ENCODE results near the gene CAPN5. TPM values are rescaled to one million over a fixed set of nuclear protein-coding genes. Genes with fewer than 3 reads are reported as not detected.

CAPN5 gene
- total RNA-seq, 1 donor from 2014 or later: 7.4 TPM

DNA sequence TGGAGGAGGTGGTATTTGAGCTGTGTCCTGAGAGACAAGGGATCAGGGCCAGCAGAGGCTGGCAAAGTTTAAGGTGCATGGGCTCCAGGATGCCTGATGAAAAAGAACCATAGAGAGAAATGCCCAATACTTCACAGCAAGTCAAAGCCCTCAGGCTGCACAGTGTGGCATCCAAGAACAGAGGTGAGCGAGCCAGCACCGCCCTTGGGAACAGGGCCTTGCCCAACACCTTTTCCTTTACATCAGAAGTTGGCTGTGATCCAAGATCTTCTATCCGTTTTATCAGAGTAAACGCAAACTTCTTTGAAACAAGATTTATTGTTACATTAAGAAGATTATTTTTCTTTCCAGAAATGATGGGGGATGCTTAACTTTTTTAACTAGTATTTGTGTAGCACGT is 31.2 kb upstream of the CAPN5 start:
- H3K36me3 Mint-ChIP-seq: peaks cover 2% of the 10 kb centered on the region
- Histone ChIP-seq H3K36me3 (no peaks in the 10 kb centered on the region), H3K4me3 (no peak overlapping the region), H3K9ac (no peak overlapping the region), H3K27ac (no peak overlapping the region), H3K4me1 (peaks cover 6% of the 10 kb centered on the region), H3K4me2 (no peak overlapping the region), H3K27me3 (peaks cover 25% of the 10 kb centered on the region), H3K9me3 (ENCODE audit: low read depth) (no peaks in the 10 kb centered on the region), H4K20me1 (ENCODE audit: low read depth) (no peaks in the 10 kb centered on the region), H2AFZ (replicated peaks) (no peak overlapping the region), H3F3A (ENCODE audit: low read depth) (peaks cover 6% of the 10 kb centered on the region), H3K79me2 (ENCODE audit: low read depth) (no peaks in the 10 kb centered on the region)
- peaks cover 29% of the 10 kb centered on the region for H3K27me3 Mint-ChIP-seq (ENCODE audit: insufficient read depth, low read depth)
- peaks cover 8% of the 10 kb centered on the region for H3K9me3 Mint-ChIP-seq
- no peak overlapping the region for H3K4me3 Mint-ChIP-seq
- H3K27ac Mint-ChIP-seq: no peak overlapping the region
- no peak for DNase-seq (ENCODE audit: low spot score)
- peaks cover 5% of the 10 kb centered on the region for H3K4me1 Mint-ChIP-seq
- TF ChIP-seq EZH2 (IDR thresholded peaks at IDR 0.05) (no peak), EZH2phosphoT487 (IDR thresholded peaks at IDR 0.05) (no peak)
- TF ChIP-seq, protein P1, sequence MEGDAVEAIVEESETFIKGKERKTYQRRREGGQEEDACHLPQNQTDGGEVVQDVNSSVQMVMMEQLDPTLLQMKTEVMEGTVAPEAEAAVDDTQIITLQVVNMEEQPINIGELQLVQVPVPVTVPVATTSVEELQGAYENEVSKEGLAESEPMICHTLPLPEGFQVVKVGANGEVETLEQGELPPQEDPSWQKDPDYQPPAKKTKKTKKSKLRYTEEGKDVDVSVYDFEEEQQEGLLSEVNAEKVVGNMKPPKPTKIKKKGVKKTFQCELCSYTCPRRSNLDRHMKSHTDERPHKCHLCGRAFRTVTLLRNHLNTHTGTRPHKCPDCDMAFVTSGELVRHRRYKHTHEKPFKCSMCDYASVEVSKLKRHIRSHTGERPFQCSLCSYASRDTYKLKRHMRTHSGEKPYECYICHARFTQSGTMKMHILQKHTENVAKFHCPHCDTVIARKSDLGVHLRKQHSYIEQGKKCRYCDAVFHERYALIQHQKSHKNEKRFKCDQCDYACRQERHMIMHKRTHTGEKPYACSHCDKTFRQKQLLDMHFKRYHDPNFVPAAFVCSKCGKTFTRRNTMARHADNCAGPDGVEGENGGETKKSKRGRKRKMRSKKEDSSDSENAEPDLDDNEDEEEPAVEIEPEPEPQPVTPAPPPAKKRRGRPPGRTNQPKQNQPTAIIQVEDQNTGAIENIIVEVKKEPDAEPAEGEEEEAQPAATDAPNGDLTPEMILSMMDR (IDR thresholded peaks at IDR 0.05): no peak

DNA sequence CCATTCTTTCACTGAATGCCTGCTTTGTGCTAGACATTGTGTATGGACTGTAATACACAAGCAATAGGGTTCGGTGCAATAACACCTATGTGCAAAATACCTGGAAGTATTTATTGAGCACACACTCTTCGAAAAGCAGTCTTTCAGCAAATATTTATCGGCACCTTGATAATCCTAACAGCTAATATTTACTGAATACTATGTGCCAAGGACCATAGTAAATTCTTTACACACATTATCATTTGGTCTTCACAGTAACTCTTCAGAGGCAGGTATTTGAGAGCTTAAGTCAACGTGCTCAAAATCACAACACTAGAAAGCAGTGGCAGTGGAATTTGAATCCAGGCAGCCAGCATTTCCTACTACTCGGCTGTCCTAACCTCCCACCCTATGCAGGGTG is 30.4 kb upstream of the CAPN5 start:
- no peak for DNase-seq (ENCODE audit: low spot score)
- Histone ChIP-seq H3K36me3 (no peaks in the 10 kb centered on the region), H2AFZ (replicated peaks) (no peak overlapping the region), H3K27ac (no peak overlapping the region), H3K4me3 (no peak overlapping the region), H3K9ac (no peak overlapping the region), H3K27me3 (peaks cover 34% of the 10 kb centered on the region), H3K4me1 (peaks cover 6% of the 10 kb centered on the region), H3K79me2 (ENCODE audit: low read depth) (no peaks in the 10 kb centered on the region), H4K20me1 (ENCODE audit: low read depth) (no peaks in the 10 kb centered on the region), H3K4me2 (no peak overlapping the region), H3F3A (ENCODE audit: low read depth) (peaks cover 6% of the 10 kb centered on the region), H3K9me3 (ENCODE audit: low read depth) (no peaks in the 10 kb centered on the region)
- peaks cover 12% of the 10 kb centered on the region for H3K9me3 Mint-ChIP-seq
- no peak overlapping the region for H3K4me3 Mint-ChIP-seq
- TF ChIP-seq EZH2phosphoT487 (IDR thresholded peaks at IDR 0.05): no peak
- TF ChIP-seq, protein P1 (IDR thresholded peaks at IDR 0.05): no peak
- no peak for TF ChIP-seq EZH2 (IDR thresholded peaks at IDR 0.05)
- peaks cover 7% of the 10 kb centered on the region for H3K4me1 Mint-ChIP-seq
- peaks cover 2% of the 10 kb centered on the region for H3K36me3 Mint-ChIP-seq
- peaks cover 35% of the 10 kb centered on the region for H3K27me3 Mint-ChIP-seq (ENCODE audit: insufficient read depth, low read depth)
- H3K27ac Mint-ChIP-seq: no peak overlapping the region

DNA sequence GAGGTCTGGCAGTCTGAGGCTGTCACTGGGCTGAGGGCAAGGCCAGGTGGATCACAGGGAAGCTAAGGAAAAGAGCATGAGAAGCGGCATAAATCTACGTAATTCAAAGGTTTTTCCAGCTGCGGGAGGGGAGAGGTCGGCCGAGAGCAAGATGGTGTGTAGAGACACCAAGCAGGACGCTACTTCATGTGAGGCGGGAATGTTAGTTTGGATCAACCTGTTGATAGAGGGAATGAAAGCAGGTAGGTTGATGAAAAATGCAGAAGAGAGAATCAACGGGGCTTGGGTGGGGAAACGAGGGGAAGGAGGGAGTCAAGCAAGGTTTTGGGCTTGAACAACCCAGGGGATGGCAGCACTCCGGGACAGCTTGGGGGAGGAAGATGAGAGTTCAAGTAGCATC is 29.7 kb upstream of the CAPN5 start:
- Histone ChIP-seq H3K79me2 (ENCODE audit: low read depth) (no peaks in the 10 kb centered on the region), H3K4me3 (no peak overlapping the region), H3K27ac (no peak overlapping the region), H3K4me2 (no peak overlapping the region), H4K20me1 (ENCODE audit: low read depth) (no peaks in the 10 kb centered on the region), H3F3A (ENCODE audit: low read depth) (peaks cover 6% of the 10 kb centered on the region), H3K27me3 (peaks cover 35% of the 10 kb centered on the region), H3K9me3 (ENCODE audit: low read depth) (no peaks in the 10 kb centered on the region), H2AFZ (replicated peaks) (no peak overlapping the region), H3K36me3 (no peaks in the 10 kb centered on the region), H3K4me1 (peaks cover 6% of the 10 kb centered on the region), H3K9ac (no peak overlapping the region)
- Mint-ChIP-seq H3K4me1 (peaks cover 7% of the 10 kb centered on the region), H3K9me3 (peaks cover 14% of the 10 kb centered on the region), H3K36me3 (peaks cover 2% of the 10 kb centered on the region), H3K27ac (no peak overlapping the region), H3K27me3 (ENCODE audit: insufficient read depth, low read depth) (peaks cover 36% of the 10 kb centered on the region), H3K4me3 (no peak overlapping the region)
- no peak for DNase-seq (ENCODE audit: low spot score)
- TF ChIP-seq EZH2phosphoT487 (IDR thresholded peaks at IDR 0.05) (no peak), EZH2 (IDR thresholded peaks at IDR 0.05) (no peak)
- TF ChIP-seq, protein P1 (IDR thresholded peaks at IDR 0.05): no peak

All from neural progenitor cell (in vitro differentiated cells).